Sigmoid colon (tissue), 7 donors: ENCODE data around the gene MARS1. TPM values are rescaled to one million over a fixed set of nuclear protein-coding genes. Genes with fewer than 3 reads are reported as not detected.
"Not testable (repeated sequence)": the region's sequence is repeated elsewhere in the genome, so short reads cannot be mapped to it uniquely, and the experiment has no call there.

Source experiments
- DNase-seq: peaks from one replicate; pipeline ENCODE4 v3.0.0-alpha.2; 2019
- H3K27ac ChIP-seq, 4 donors: fragments of 200-600 bp; sonication (generic); one replicate each; pipeline ENCODE4 v1.5.1; 2016 to 2019; ENCODE audit warnings: mild to moderate bottlenecking in 1 of 4
- H3K27me3 ChIP-seq, 3 donors: fragments of 200-600 bp; sonication (generic); one replicate each; pipeline ENCODE4 v1.5.1; 2019; ENCODE audit warnings: mild to moderate bottlenecking in 1 of 3
- H3K36me3 ChIP-seq, 4 donors: fragments of 200-600 bp; sonication (generic); one replicate each; pipeline ENCODE4 v1.5.1; 2016 to 2019
- H3K4me1 ChIP-seq, 4 donors: fragments of 200-600 bp; sonication (generic); one replicate each; pipeline ENCODE4 v1.5.1; 2017 to 2019
- H3K4me3 ChIP-seq, 4 donors: fragments of 200-600 bp; sonication (generic); one replicate each; pipeline ENCODE4 v1.5.1; 2017 to 2019; ENCODE audit warnings: mild to moderate bottlenecking in 2 of 4, moderate library complexity in 1 of 4
- H3K9me3 ChIP-seq, 4 donors: fragments of 200-600 bp in 3 of 4; sonication (generic) in 3 of 4; one replicate each; pipeline versions ENCODE4 v1.5.1 to v1.6.1; 2013 to 2019
- EP300 ChIP-seq, 4 donors: sonication (generic); formaldehyde crosslinking; IDR thresholded peaks; one replicate each; pipeline ENCODE4 v1.6.1; 2017; ENCODE audit warnings: antibody characterized with exemption in 4 of 4
- POLR2A ChIP-seq, 2 donors: fragments of 450-650 bp; IDR thresholded peaks; one replicate each; pipeline ENCODE4 v1.6.1; 2016; ENCODE audit warnings: antibody characterized with exemption in 2 of 2, mild to moderate bottlenecking in 2 of 2, moderate library complexity in 2 of 2
- POLR2AphosphoS5 ChIP-seq, 4 donors: sonication (generic); formaldehyde crosslinking; IDR thresholded peaks; one replicate each; pipeline ENCODE4 v1.6.1; 2017; ENCODE audit warnings: antibody characterized with exemption in 4 of 4
- WGBS, 2 donors: extraction: QIAGEN DNeasy Blood & Tissue Kit; methylation state at CpG; one replicate each; pipeline ENCODE4 v1.1.7; 2013; 5-methylcytosine and 5-hydroxymethylcytosine counted together
- intact Hi-C: fragments of 100-400 bp; cut with DNase I; formaldehyde crosslinking; loops from one replicate; pipeline ENCODE4 v1.15.1; 2023
- polyA plus RNA-seq, 3 donors: library from polyadenylated mRNA; stranded (reverse); fragments of 200-250 nt; gene quantifications; one replicate each; pipeline ENCODE4 v1.2.3, GENCODE V29; 2013
- small RNA-seq, 3 donors: library from RNA; depleted of rRNA; stranded (forward); fragments of <200 nt; gene quantifications; one replicate each; pipeline ENCODE3, GENCODE V24; 2016
- total RNA-seq, 4 donors: library from RNA; depleted of rRNA; stranded (reverse); fragments of >200 nt; gene quantifications; one replicate each; pipeline ENCODE4 v1.1.0, GENCODE V29; 2016
- TF ChIP-seq, protein P1 (sequence below), 4 experiments: fragments of 450-650 bp in 3 of 4; fragments of 200-600 bp in 1 of 4; IDR thresholded peaks; one replicate each; pipeline ENCODE4 v1.5.1; 2016 to 2019; ENCODE audit warnings: antibody characterized with exemption in 4 of 4, mild to moderate bottlenecking in 3 of 4, moderate library complexity in 2 of 4
- donor health status: healthy with polysubstance abuse.
- donor health status: Bipolar disorder and iron deficiency.
- donor health status: healthy.

The MARS1 gene
- total and polyA plus RNA-seq, 7 donors, result 22.9 to 86.2 (median 51.5) TPM

DNA sequence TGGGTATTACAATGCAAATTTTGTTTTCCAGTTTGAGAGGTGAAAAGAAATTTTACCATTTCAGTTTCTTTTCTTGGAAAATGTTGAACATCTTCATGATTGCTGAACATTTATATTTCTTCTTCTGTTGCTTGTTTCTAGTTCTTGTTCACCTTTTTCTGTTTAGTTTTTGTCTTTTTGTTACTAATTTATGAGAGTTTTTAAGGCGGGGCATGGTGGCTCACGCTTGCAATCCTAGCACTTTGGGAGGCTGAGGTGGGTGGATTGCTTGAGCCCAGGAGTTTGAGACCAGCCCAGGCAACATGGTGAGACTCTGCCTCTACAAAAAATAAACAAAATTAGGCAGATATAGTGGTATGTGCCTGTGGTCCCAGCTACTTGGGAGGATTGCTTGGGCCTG, 72.6 kb downstream of the MARS1 start:
- Histone ChIP-seq H3K27me3 (no peaks in the 10 kb centered on the region), H3K27ac (no peak overlapping the region), H3K4me1 (no peaks in the 10 kb centered on the region), H3K4me3 (no peak overlapping the region), H3K9me3 (no peaks in the 10 kb centered on the region), H3K36me3 (peaks cover 0 to 5% (median 0%) of the 10 kb centered on the region in 4 donors)
- 78 to 86% methylated on average over 2 of the region's 2 CpGs for WGBS, 2 donors
- intact Hi-C loops, result no loop called here
- DNase-seq, result no peak
- TF ChIP-seq, protein P1, sequence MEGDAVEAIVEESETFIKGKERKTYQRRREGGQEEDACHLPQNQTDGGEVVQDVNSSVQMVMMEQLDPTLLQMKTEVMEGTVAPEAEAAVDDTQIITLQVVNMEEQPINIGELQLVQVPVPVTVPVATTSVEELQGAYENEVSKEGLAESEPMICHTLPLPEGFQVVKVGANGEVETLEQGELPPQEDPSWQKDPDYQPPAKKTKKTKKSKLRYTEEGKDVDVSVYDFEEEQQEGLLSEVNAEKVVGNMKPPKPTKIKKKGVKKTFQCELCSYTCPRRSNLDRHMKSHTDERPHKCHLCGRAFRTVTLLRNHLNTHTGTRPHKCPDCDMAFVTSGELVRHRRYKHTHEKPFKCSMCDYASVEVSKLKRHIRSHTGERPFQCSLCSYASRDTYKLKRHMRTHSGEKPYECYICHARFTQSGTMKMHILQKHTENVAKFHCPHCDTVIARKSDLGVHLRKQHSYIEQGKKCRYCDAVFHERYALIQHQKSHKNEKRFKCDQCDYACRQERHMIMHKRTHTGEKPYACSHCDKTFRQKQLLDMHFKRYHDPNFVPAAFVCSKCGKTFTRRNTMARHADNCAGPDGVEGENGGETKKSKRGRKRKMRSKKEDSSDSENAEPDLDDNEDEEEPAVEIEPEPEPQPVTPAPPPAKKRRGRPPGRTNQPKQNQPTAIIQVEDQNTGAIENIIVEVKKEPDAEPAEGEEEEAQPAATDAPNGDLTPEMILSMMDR (IDR thresholded peaks at IDR 0.05), result no peak
- TF ChIP-seq POLR2A (IDR thresholded peaks at IDR 0.05) (no peak), POLR2AphosphoS5 (IDR thresholded peaks at IDR 0.05) (no peak), EP300 (IDR thresholded peaks at IDR 0.05) (no peak)

DNA sequence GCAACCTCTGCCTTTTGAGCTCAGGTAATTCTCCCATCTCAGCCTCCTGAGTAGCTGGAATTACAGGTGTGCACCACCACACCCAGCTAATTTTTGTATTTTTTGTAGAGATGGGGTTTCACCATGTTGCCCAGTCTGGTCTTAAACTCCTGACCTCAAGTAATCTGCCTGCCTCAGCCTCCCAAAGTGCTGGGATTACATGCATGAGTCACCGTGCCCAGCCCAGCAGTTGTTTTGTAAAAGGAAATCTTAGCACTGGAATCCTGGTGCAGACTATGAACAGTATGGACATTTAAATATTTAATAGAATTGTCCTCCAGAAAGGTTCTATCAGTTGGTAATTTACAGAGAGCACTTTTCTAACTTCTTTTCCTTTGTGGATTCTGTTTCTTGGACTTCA, 73.2 kb downstream of the MARS1 start:
- intact Hi-C loops, H3K27ac ChIP-seq, H3K4me3 ChIP-seq, H3K36me3 ChIP-seq, H3K27me3 ChIP-seq, H3K4me1 ChIP-seq, DNase-seq, H3K9me3 ChIP-seq: not testable (repeated sequence)
- 39 to 71% methylated on average over 1 of the region's 1 CpG for WGBS, 2 donors

DNA sequence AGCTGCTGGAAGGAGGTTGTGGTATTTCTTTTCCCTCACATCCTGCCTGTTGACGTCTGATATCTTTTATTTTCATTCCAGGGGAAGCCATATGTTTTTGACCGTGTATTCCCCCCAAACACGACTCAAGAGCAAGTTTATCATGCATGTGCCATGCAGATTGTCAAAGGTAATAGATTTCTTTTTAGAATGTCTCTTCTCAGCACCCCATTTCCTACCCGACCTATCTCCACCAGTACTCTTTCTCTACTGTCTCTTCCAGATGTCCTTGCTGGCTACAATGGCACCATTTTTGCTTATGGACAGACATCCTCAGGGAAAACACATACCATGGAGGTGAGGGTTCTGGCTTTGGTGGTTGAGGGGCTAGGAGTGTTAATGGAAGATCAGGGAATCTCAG, 75.5 kb downstream of the MARS1 start:
- H3K36me3 ChIP-seq, result peaks cover 0 to 5% (median 0%) of the 10 kb centered on the region in 4 donors
- no peaks in the 10 kb centered on the region for H3K9me3 ChIP-seq
- no peak overlapping the region for H3K27ac ChIP-seq
- intact Hi-C loops, result no loop called here
- no peak for DNase-seq
- WGBS, 2 donors, result 40 to 56% methylated on average over 4 of the region's 4 CpGs
- peaks cover 0 to 3% (median 0%) of the 10 kb centered on the region in 3 donors for H3K27me3 ChIP-seq
- H3K4me1 ChIP-seq, result no peaks in the 10 kb centered on the region
- TF ChIP-seq POLR2AphosphoS5 (IDR thresholded peaks at IDR 0.05) (no peak), EP300 (IDR thresholded peaks at IDR 0.05) (no peak), POLR2A (IDR thresholded peaks at IDR 0.05) (no peak)
- TF ChIP-seq, protein P1 (IDR thresholded peaks at IDR 0.05), result no peak
- no peak overlapping the region for H3K4me3 ChIP-seq

DNA sequence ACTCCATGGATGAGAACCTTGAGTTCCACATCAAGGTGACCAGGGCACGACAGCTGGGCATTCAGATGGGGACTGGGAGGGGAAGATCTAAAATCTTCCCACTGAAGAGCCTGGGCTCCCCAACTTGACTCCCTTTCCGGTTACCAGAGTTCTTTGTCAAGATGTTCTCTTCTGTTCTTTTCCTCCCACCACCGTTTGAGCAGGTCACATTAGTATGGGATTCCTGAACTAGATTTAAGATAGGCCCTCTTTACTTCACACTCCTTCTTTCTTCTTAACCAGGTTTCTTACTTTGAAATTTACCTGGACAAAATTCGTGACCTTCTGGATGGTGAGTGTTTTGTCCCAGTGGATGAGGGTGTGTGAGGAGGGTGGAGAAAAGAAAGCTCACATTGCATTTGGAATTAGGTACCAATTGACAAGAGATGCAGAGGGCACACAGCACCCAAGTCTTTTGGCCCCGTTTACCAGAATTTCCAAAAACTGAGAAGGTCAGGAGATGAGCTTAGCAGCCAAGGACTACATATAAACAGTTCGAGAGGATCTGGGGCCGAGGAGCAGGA, 76.4 kb downstream of the MARS1 start:
- Histone ChIP-seq H3K27me3 (peaks cover 0 to 3% (median 0%) of the 10 kb centered on the region in 3 donors), H3K9me3 (no peaks in the 10 kb centered on the region), H3K36me3 (peaks cover 0 to 5% (median 0%) of the 10 kb centered on the region in 4 donors), H3K4me3 (no peak overlapping the region), H3K4me1 (no peaks in the 10 kb centered on the region), H3K27ac (no peak overlapping the region)
- intact Hi-C loops, result no loop called here
- 81 to 84% methylated on average over 7 of the region's 7 CpGs for WGBS, 2 donors
- no peak for DNase-seq
- TF ChIP-seq EP300 (IDR thresholded peaks at IDR 0.05) (no peak), POLR2A (IDR thresholded peaks at IDR 0.05) (no peak), POLR2AphosphoS5 (IDR thresholded peaks at IDR 0.05) (no peak)
- TF ChIP-seq, protein P1 (IDR thresholded peaks at IDR 0.05), result no peak

Small RNA genes lying within 50 kb of the gene (small RNA-seq; reads per million reads assigned to genes)
- 0 to 0.29 (median 0.18) reads per million in 3 donors for gene MIR616

Other genes with a start within 250 kb of the MARS1 start
- gene STAC3, start 236.9 kb upstream of the MARS1 start, total RNA-seq, result 1 to 10 TPM in 3 of 4 donors, under 1 TPM in 1; 0.41 to 2.8 (median 1.8) TPM
- gene STAC3, start 236.9 kb upstream of the MARS1 start, polyA plus RNA-seq, result 1 to 10 TPM; 1.2 to 4.6 (median 1.8) TPM
- gene R3HDM2, start 57.0 kb upstream of the MARS1 start, total RNA-seq, result 10 to 100 TPM; 28.3 to 37.7 (median 28.5) TPM
- 10 to 100 TPM; 10.9 to 26.2 (median 14.4) TPM for gene R3HDM2, start 57.0 kb upstream of the MARS1 start, polyA plus RNA-seq
- gene INHBC, start 53.3 kb upstream of the MARS1 start, total RNA-seq, result not detected
- not detected for gene INHBC, start 53.3 kb upstream of the MARS1 start, polyA plus RNA-seq
- under 1 TPM in 1 of 4 donors, not detected in 3; 0.36 TPM for gene INHBE, start 32.8 kb upstream of the MARS1 start, total RNA-seq
- gene INHBE, start 32.8 kb upstream of the MARS1 start, polyA plus RNA-seq, result under 1 TPM in 1 of 3 donors, not detected in 2; 0.09 TPM
- gene GLI1, start 28.3 kb upstream of the MARS1 start, total RNA-seq, result 1 to 10 TPM in 2 of 4 donors, under 1 TPM in 1, not detected in 1; 0.71 to 3.9 (median 1.8) TPM
- gene GLI1, start 28.3 kb upstream of the MARS1 start, polyA plus RNA-seq, result 1 to 10 TPM in 1 of 3 donors, under 1 TPM in 1, not detected in 1; 0.60 to 1.5 TPM
- gene ARHGAP9, start 8.2 kb upstream of the MARS1 start, total RNA-seq, result 10 to 100 TPM in 1 of 4 donors, 1 to 10 TPM in 3; 4.3 to 16.3 (median 6.8) TPM
- 10 to 100 TPM in 1 of 3 donors, 1 to 10 TPM in 2; 4.9 to 54.7 (median 6.6) TPM for gene ARHGAP9, start 8.2 kb upstream of the MARS1 start, polyA plus RNA-seq
- gene DDIT3, start 32.4 kb downstream of the MARS1 start, total RNA-seq, result 10 to 100 TPM; 30.7 to 48.5 (median 40.7) TPM
- gene DDIT3, start 32.4 kb downstream of the MARS1 start, polyA plus RNA-seq, result 10 to 100 TPM; 42.3 to 52.9 (median 46.7) TPM
- gene MBD6, start 34.8 kb downstream of the MARS1 start, total RNA-seq, result 10 to 100 TPM; 13.5 to 23.5 (median 16.0) TPM
- gene MBD6, start 34.8 kb downstream of the MARS1 start, polyA plus RNA-seq, result 10 to 100 TPM; 16.2 to 52.8 (median 17.1) TPM
- gene DCTN2, start 59.1 kb downstream of the MARS1 start, total RNA-seq, result 100 to 1,000 TPM; 118 to 194 (median 141) TPM
- 100 to 1,000 TPM; 141 to 204 (median 172) TPM for gene DCTN2, start 59.1 kb downstream of the MARS1 start, polyA plus RNA-seq
- gene KIF5A, start 62.0 kb downstream of the MARS1 start, total RNA-seq, result 1 to 10 TPM; 3.6 to 8.9 (median 6.9) TPM
- gene KIF5A, start 62.0 kb downstream of the MARS1 start, polyA plus RNA-seq, result 1 to 10 TPM in 1 of 3 donors, under 1 TPM in 2; under 0.01 to 3.5 (median 0.46) TPM
- gene PIP4K2C, start 103.1 kb downstream of the MARS1 start, total RNA-seq, result 10 to 100 TPM; 13.3 to 22.8 (median 18.4) TPM
- gene PIP4K2C, start 103.1 kb downstream of the MARS1 start, polyA plus RNA-seq, result 10 to 100 TPM; 21.0 to 30.5 (median 28.6) TPM
- 10 to 100 TPM; 42.9 to 68.4 (median 50.7) TPM for gene DTX3, start 116.8 kb downstream of the MARS1 start, total RNA-seq
- gene DTX3, start 116.8 kb downstream of the MARS1 start, polyA plus RNA-seq, result 10 to 100 TPM in 1 of 3 donors, 1 to 10 TPM in 2; 1.2 to 12.5 (median 8.4) TPM
- gene ARHGEF25, start 123.4 kb downstream of the MARS1 start, total RNA-seq, result 100 to 1,000 TPM in 3 of 4 donors, 10 to 100 TPM in 1; 99.4 to 140 (median 113) TPM
- gene ARHGEF25, start 123.4 kb downstream of the MARS1 start, polyA plus RNA-seq, result 10 to 100 TPM in 2 of 3 donors, 1 to 10 TPM in 1; 5.8 to 22.8 (median 18.2) TPM
- gene B4GALNT1, start 145.1 kb downstream of the MARS1 start, total RNA-seq, result 1 to 10 TPM in 3 of 4 donors, under 1 TPM in 1; 0.99 to 4.4 (median 3.3) TPM
- 1 to 10 TPM in 1 of 3 donors, not detected in 2; 2.7 TPM for gene B4GALNT1, start 145.1 kb downstream of the MARS1 start, polyA plus RNA-seq
- gene OS9, start 206.1 kb downstream of the MARS1 start, total RNA-seq, result 100 to 1,000 TPM; 122 to 183 (median 156) TPM
- gene OS9, start 206.1 kb downstream of the MARS1 start, polyA plus RNA-seq, result 100 to 1,000 TPM in 1 of 3 donors, 10 to 100 TPM in 2; 69.1 to 243 (median 95.3) TPM